A673 (cell line): ENCODE data around the gene CCSER1. TPM values are rescaled to one million over a fixed set of nuclear protein-coding genes. Genes with fewer than 3 reads are reported as not detected.

Experiments used
- BruUV-seq: library from RNA; stranded (reverse); fragments of 400-500 nt; replicated peaks from 2 replicates; lab custom pipeline; 2021; lab: Mats Ljungman, UMichigan
- CTCF ChIA-PET: fragments of 300-600 bp; sonication (Branson Sonifier 250); formaldehyde crosslinking; loops from one replicate; lab custom pipeline; 2022; ENCODE audit warnings: antibody characterized with exemption; lab: Charles Lee
- POLR2A ChIA-PET: fragments of 300-600 bp; sonication (Branson Sonifier 250); formaldehyde crosslinking; loops from one replicate; lab custom pipeline; 2022; ENCODE audit warnings: antibody characterized with exemption; ENCODE audit not compliant: low non-redundant PET; lab: Charles Lee
- DNase-seq: peaks from one replicate; pipeline ENCODE4 v3.0.0-alpha.2; 2015; ENCODE audit warnings: low spot score
- H3K27ac ChIP-seq: fragments of 200-600 bp; sonication (generic); 2 replicates; pipeline ENCODE4 v1.5.1; 2016; ENCODE audit warnings: mixed run types, low read depth, mild to moderate bottlenecking, mixed read lengths, antibody characterized with exemption, low read length; ENCODE audit not compliant: poor library complexity, severe bottlenecking
- H3K27me3 ChIP-seq: fragments of 200-600 bp; sonication (generic); replicated peaks from 2 replicates; pipeline ENCODE4 v1.6.1; 2017; ENCODE audit warnings: mixed run types, low read depth, mild to moderate bottlenecking, mixed read lengths, antibody characterized with exemption, low read length; ENCODE audit not compliant: insufficient read depth, poor library complexity
- H3K36me3 ChIP-seq: fragments of 200-600 bp; sonication (generic); 2 replicates; pipeline ENCODE4 v1.6.1; 2016; ENCODE audit warnings: mixed run types, mild to moderate bottlenecking, mixed read lengths, antibody characterized with exemption, low read length; ENCODE audit not compliant: insufficient read depth, poor library complexity, severe bottlenecking
- H3K4me1 ChIP-seq: fragments of 200-600 bp; sonication (generic); 2 replicates; pipeline ENCODE4 v1.6.1; 2017; ENCODE audit warnings: mixed run types, mild to moderate bottlenecking, mixed read lengths, antibody characterized with exemption, low read length; ENCODE audit not compliant: insufficient read depth, poor library complexity, severe bottlenecking
- H3K4me3 ChIP-seq: fragments of 200-600 bp; sonication (generic); 2 replicates; pipeline ENCODE4 v1.5.1; 2016; ENCODE audit warnings: low read depth, mixed run types, mild to moderate bottlenecking, mixed read lengths, low read length; ENCODE audit not compliant: poor library complexity, severe bottlenecking
- H3K9me3 ChIP-seq: fragments of 200-600 bp; sonication (generic); 2 replicates; pipeline ENCODE4 v1.6.1; 2016; ENCODE audit warnings: mixed run types, low read depth, mild to moderate bottlenecking, mixed read lengths, antibody characterized with exemption, low read length; ENCODE audit not compliant: poor library complexity, severe bottlenecking
- EZH2 ChIP-seq: fragments of 200-600 bp; sonication (generic); IDR thresholded peaks from 2 replicates; pipeline ENCODE4 v1.6.1; 2017; ENCODE audit warnings: borderline replicate concordance, low read depth, mild to moderate bottlenecking, mixed read lengths, antibody characterized with exemption, low read length; ENCODE audit not compliant: poor library complexity, severe bottlenecking
- intact Hi-C: fragments of 100-400 bp; cut with micrococcal nuclease; formaldehyde crosslinking; loops from one replicate; pipeline ENCODE4 v1.10.0; 2022; ENCODE audit not compliant: unreplicated experiment
- total RNA-seq: library from RNA; stranded (reverse); gene quantifications from 2 replicates; pipeline ENCODE4 v1.2.3, GENCODE V29; 2021
- TF ChIP-seq, protein P1 (sequence below): fragments of 300-800, 200-600 bp; sonication (generic); conservative IDR thresholded peaks from 2 replicates; pipeline ENCODE4 v1.5.1; 2017; ENCODE audit warnings: low read depth, mild to moderate bottlenecking, antibody characterized with exemption, low read length, moderate library complexity, mixed read lengths

Gene CCSER1
- total RNA-seq, 1 experiment from 2014 or later = not detected

DNA sequence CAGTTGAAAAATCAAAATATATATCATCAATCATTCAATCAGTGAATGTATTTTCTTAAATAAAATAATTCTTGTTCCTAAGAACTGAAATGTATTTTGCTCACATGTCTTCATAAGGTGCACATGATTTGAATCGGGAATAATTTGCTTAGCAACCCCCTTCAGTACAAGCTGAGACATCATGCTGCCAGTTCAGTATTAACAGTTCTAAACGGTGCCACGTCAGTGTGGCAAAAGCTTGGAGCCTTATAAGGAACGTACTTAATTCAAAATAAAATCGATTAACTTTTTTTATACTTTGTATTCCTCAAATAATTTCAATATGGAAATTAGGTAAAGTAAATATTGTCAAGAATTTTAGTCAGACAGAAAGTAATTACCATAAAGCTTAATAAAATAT lies 287.9 kb downstream of the CCSER1 start:
- no peak overlapping the region for H3K4me3 ChIP-seq
- H3K9me3 ChIP-seq = no peaks in the 10 kb centered on the region
- DNase-seq = no peak
- no peaks in the 10 kb centered on the region for H3K27me3 ChIP-seq
- no peaks in the 10 kb centered on the region for H3K36me3 ChIP-seq
- CTCF ChIA-PET = no interaction called here
- no peak for TF ChIP-seq EZH2
- TF ChIP-seq, protein P1, sequence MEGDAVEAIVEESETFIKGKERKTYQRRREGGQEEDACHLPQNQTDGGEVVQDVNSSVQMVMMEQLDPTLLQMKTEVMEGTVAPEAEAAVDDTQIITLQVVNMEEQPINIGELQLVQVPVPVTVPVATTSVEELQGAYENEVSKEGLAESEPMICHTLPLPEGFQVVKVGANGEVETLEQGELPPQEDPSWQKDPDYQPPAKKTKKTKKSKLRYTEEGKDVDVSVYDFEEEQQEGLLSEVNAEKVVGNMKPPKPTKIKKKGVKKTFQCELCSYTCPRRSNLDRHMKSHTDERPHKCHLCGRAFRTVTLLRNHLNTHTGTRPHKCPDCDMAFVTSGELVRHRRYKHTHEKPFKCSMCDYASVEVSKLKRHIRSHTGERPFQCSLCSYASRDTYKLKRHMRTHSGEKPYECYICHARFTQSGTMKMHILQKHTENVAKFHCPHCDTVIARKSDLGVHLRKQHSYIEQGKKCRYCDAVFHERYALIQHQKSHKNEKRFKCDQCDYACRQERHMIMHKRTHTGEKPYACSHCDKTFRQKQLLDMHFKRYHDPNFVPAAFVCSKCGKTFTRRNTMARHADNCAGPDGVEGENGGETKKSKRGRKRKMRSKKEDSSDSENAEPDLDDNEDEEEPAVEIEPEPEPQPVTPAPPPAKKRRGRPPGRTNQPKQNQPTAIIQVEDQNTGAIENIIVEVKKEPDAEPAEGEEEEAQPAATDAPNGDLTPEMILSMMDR = no peak
- no peaks in the 10 kb centered on the region for H3K4me1 ChIP-seq
- no TSS peak for BruUV-seq
- H3K27ac ChIP-seq = no peak overlapping the region
- intact Hi-C loops = loop anchor here (5.0 kb wide), 1 partner anchor 1972 kb away; no protein-coding TSS in a partner anchor
- POLR2A ChIA-PET = no interaction called here

- H3K27ac ChIP-seq = no peak overlapping the region
- H3K27me3 ChIP-seq = no peaks in the 10 kb centered on the region
- no TSS peak for BruUV-seq
- no peak overlapping the region for H3K4me3 ChIP-seq
- H3K36me3 ChIP-seq = no peaks in the 10 kb centered on the region
- POLR2A ChIA-PET = interaction anchor here (0.6 kb wide), 1 partner anchor 108 kb away, joined by 3 read pairs; no protein-coding TSS in a partner anchor
- H3K4me1 ChIP-seq = no peaks in the 10 kb centered on the region
- peak; percentile 42 for DNase-seq
- CTCF ChIA-PET = interaction anchor here (0.6 kb wide), 1 partner anchor 288 kb away, joined by 3 read pairs; no protein-coding TSS in a partner anchor
- H3K9me3 ChIP-seq = no peaks in the 10 kb centered on the region
- TF ChIP-seq, protein P1 = peak; percentile 59
- TF ChIP-seq EZH2 = no peak
- intact Hi-C loops = loop anchor here (5.0 kb wide), 1 partner anchor 1968 kb away; no protein-coding TSS in a partner anchor
Measured at GRCh38 chr4:90419124-90419711, 292.0 kb downstream of the CCSER1 start.

- CTCF ChIA-PET = no interaction called here
- Histone ChIP-seq H3K27me3 (no peaks in the 10 kb centered on the region), H3K9me3 (no peaks in the 10 kb centered on the region), H3K4me3 (no peak overlapping the region), H3K27ac (no peak overlapping the region), H3K4me1 (no peaks in the 10 kb centered on the region), H3K36me3 (no peaks in the 10 kb centered on the region)
- TF ChIP-seq, protein P1 = no peak
- TF ChIP-seq EZH2 = no peak
- no TSS peak for BruUV-seq
- no peak for DNase-seq
- intact Hi-C loops = loop anchor here (5.0 kb wide), 1 partner anchor 686 kb away; no protein-coding TSS in a partner anchor
- POLR2A ChIA-PET = no interaction called here
Measured at GRCh38 chr4:90421161-90421560, 294.0 kb downstream of the CCSER1 start.
